Fibroblast of pulmonary artery (primary cell): ENCODE results near the gene FBXO30.

Source experiments
- DNase-seq: peaks from one replicate; pipeline ENCODE4 v3.0.0-alpha.2; 2010; ENCODE audit warnings: low read depth
- H3K4me3 ChIP-seq: replicated peaks from 2 replicates; pipeline ENCODE4 v1.5.1; 2011; ENCODE audit warnings: low read depth, mild to moderate bottlenecking, control low read depth, low read length, moderate library complexity
- TF ChIP-seq, protein P1 (sequence below): IDR thresholded peaks from 2 replicates; pipeline ENCODE4 v1.5.1; 2011; ENCODE audit warnings: mild to moderate bottlenecking, control low read depth, low read length, inconsistent platforms; ENCODE audit errors: missing control alignments

FBXO30 gene

DNA sequence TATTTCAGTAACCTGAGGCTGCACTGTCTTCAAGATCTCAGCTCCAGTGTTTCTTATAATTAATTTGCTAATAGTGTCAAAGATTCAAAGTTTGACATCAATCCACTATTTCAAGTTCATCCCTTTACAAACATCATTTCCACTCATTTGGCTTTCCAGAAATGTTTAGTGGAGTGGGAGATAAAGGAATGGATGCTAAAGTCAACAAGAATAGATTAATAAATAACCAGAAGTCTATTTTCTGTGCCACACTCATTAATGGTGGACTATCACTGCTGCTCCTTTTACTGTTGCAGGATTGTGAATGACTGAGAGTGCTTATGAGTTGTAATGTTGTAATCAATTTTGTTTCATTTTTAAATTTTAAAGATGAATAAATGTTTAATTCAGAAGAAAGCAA lies 50.9 kb downstream of the FBXO30 start:
- no peak for DNase-seq
- H3K4me3 ChIP-seq = no peak overlapping the region
- TF ChIP-seq, protein P1, sequence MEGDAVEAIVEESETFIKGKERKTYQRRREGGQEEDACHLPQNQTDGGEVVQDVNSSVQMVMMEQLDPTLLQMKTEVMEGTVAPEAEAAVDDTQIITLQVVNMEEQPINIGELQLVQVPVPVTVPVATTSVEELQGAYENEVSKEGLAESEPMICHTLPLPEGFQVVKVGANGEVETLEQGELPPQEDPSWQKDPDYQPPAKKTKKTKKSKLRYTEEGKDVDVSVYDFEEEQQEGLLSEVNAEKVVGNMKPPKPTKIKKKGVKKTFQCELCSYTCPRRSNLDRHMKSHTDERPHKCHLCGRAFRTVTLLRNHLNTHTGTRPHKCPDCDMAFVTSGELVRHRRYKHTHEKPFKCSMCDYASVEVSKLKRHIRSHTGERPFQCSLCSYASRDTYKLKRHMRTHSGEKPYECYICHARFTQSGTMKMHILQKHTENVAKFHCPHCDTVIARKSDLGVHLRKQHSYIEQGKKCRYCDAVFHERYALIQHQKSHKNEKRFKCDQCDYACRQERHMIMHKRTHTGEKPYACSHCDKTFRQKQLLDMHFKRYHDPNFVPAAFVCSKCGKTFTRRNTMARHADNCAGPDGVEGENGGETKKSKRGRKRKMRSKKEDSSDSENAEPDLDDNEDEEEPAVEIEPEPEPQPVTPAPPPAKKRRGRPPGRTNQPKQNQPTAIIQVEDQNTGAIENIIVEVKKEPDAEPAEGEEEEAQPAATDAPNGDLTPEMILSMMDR = no peak

DNA sequence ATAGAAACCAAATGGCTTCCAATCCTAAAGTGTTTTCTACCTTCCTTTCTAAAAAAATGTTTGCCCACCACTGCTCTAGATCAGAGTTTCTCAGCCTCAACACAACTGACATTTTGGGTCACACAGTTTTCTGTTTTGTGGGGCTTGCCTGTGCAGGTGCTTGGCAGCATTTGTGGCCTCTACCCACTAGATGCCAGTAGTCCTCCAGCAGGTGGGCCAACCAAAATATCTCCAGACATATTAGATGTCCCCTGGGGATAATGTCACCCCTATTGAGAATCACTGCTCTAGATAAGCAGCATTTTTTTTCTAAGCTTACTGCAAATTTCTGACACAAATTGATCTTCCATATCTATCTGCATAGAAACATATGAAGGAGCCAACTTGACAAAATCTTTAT lies 53.0 kb downstream of the FBXO30 start:
- TF ChIP-seq, protein P1 = no peak
- DNase-seq = no peak
- H3K4me3 ChIP-seq = no peak overlapping the region

DNA sequence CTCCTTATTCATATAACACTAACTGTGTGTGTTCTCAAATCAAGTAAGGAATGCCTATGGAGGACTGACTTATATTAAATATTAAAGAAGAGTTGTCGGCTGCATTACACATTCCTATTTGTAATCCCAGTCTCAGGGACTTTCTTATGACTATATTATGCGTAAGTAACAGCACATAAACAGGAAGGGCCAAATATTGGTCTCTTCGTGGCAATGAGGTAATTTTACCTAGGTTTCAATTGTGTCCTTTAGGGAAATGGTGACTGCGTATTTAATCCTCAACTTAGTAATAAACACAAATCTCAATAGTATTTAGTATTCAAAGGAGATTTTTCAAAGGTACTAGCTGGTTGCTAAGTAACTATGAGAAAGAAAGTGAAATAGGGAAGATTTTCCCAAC lies 56.5 kb downstream of the FBXO30 start:
- DNase-seq = no peak
- H3K4me3 ChIP-seq = no peak overlapping the region
- TF ChIP-seq, protein P1 = no peak

DNA sequence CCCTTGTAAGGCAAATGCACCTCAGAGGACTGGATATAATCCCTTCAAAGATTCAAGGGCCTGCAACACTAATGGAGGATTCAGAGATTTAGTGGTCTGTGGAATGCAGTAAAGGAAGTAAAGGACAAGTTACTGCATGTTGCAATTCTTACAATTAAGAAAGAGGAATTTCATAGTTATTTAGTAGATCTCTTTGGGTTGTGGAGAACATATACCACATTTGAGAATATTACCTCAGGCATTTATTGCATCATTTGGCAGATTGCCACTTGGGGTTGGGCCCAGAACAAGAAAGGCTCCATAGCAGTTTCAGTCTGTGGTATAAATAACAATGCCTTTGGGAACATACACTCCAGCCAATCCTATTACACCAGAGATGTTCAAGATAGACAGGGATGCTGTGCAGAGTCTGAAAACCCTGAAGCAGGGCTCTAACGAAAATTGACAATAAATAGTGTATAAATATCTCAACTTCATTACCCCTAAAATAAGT lies 58.4 kb downstream of the FBXO30 start:
- H3K4me3 ChIP-seq = no peak overlapping the region
- peak; percentile 99 for DNase-seq
- TF ChIP-seq, protein P1 = no peak

DNA sequence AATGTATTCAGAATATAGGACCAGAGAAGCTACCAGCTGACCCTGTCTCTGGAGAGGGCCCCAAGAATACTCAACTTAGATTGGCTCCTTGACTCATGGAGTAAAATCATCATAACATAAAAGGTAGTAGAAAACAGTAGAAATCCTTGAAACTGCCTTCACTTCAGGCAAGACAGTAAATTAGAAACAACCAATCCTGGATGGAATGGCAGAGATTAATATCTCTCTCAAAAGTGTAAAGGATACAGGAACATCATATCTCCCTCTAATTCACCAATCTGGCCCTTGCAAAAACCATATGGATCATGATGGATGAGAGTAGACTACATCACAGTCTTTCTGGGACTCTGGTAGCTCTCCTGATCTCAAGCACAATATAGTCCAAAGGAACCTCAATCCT lies 58.9 kb downstream of the FBXO30 start:
- TF ChIP-seq, protein P1 = no peak
- H3K4me3 ChIP-seq = no peak overlapping the region
- no peak for DNase-seq

DNA sequence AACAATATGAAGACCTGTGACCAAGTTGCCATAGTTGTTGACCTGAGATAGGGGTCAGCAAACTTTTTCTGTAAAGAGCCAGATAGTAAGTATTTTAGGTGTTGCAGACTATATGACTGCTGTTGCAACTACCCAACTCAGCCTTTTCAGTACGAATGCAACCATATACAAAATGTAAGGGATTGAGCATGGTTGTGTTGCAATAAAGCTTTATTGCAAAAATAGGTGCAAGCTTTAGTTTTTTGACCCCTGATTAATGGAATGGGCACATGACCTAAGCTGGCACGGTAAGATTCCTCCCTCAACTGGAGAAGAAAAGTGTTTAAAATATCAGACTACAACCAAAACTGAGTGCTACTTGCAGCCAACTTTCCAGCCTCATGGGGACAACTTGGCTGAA lies 62.0 kb downstream of the FBXO30 start:
- no peak overlapping the region for H3K4me3 ChIP-seq
- DNase-seq = no peak
- TF ChIP-seq, protein P1 = no peak

DNA sequence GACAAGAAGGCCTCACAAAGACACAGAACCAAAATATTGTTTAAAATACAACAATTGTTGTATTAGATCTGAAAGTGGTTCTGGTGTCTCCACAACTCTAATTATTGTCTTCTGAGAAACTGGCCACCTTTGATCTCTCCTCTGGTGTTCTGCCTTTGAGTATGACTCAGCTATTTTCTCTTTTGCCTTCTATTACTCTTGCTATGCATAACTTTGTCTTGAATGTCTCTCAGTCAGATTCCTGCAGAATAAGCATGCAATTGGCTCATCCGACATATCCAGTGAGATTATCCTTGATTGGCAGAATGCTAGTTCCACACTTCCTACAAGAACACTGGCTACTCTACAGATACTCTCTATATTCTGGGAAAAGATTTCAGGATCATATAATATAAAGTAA lies 65.0 kb downstream of the FBXO30 start:
- H3K4me3 ChIP-seq = no peak overlapping the region
- TF ChIP-seq, protein P1 = no peak
- peak; percentile 81 for DNase-seq
